ENCODE measurements around the gene THSD4.
"Not testable (repeated sequence)": the region's sequence is repeated elsewhere in the genome, so short reads cannot be mapped to it uniquely, and the experiment has no call there.

THSD4 gene

DNA sequence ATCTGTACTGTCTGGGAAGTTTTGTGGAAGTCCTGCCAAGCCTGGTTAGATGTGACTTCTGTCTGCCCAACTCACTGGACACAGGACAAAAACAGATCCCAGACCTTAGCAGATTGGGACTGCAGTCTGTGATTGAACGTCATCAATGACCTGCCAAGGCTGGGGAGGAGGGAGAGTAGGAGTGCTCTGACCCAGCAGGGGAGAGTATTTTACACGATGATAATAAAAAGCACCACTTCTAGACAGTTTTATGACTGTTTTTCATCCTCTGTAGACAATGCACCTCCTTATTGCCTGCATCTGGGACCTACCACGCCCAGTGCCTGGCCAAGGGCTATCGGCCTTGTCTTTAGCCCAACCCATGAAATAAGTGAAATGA, 592.8 kb downstream of the THSD4 start:
- Histone ChIP-seq H3K4me3 (ENCODE audit: low read depth in 1 of 2, low read length in 2 of 2) (no peak overlapping the region), H3K27ac (ENCODE audit: low read depth, low read length) (no peak overlapping the region), H3K36me3 (ENCODE audit: insufficient read depth, low read length) (no peaks in the 10 kb centered on the region), H3K27me3 (ENCODE audit: control insufficient read depth in 1 of 2, insufficient read depth in 2 of 2, low read length in 2 of 2) (no peaks in the 10 kb centered on the region), H3K9me3 (ENCODE audit: low read length) (no peaks in the 10 kb centered on the region), H3K4me1 (ENCODE audit: insufficient read depth, low read length) (peaks cover 23% of the 10 kb centered on the region), H3K9ac (ENCODE audit: low read length) (no peak overlapping the region)

DNA sequence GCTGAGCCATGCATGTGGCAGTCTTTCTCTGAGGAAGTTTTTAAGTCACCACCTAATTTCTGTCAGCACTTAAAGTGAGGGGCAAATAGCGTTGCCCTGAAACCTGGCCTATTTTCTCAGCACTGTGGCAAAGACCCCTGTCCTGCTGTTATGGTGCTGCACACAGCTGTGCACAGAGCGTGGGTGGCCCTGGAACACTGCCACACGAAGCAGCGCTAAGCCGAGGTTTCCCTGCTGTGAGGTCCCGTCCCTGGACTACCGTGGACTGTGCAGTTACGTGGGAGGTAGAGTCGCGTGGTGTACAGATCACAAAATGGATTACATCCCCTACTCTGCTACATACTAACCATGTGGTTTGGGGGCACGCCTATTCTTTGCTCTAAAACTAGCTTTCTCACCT, 593.5 kb downstream of the THSD4 start:
- Histone ChIP-seq H3K27me3 (ENCODE audit: control insufficient read depth in 1 of 2, insufficient read depth in 2 of 2, low read length in 2 of 2) (no peaks in the 10 kb centered on the region), H3K4me1 (ENCODE audit: insufficient read depth, low read length) (peaks cover 23% of the 10 kb centered on the region), H3K36me3 (ENCODE audit: insufficient read depth, low read length) (no peaks in the 10 kb centered on the region), H3K9ac (ENCODE audit: low read length) (no peak overlapping the region), H3K4me3 (ENCODE audit: low read depth in 1 of 2, low read length in 2 of 2) (no peak overlapping the region), H3K27ac (ENCODE audit: low read depth, low read length) (no peak overlapping the region), H3K9me3 (ENCODE audit: low read length) (no peaks in the 10 kb centered on the region)

DNA sequence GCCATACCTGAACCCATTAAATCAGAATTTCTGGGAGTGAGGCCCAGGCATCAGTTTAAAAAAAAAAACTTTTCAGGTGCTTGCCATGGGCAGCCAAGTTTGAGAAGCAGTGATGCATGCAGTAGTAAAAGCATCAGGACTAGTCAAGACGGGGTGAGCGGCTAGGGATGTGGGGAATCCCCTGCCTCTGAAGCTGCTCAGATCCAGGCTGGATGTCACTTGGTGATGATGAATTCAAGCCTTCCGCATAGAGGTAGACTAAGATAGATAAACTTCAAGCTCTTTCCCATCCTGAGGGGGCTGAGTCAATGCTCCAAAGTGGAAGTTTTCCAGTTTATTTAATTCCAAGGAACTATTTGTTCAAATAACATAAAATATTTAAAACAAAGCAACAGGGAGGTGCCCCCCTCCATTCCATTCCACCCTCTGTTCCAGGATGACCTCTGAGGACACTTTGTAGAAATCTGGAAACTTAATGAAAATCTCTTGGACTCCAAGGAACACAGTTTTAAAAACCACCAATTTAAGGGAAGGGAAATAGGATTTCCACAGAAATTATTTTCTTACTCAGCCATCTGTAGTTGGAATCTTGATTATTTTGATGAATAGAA, 594.6 kb downstream of the THSD4 start:
- Histone ChIP-seq H3K27ac (ENCODE audit: low read depth, low read length) (no peak overlapping the region), H3K4me3 (ENCODE audit: low read depth in 1 of 2, low read length in 2 of 2) (no peak overlapping the region), H3K36me3 (ENCODE audit: insufficient read depth, low read length) (no peaks in the 10 kb centered on the region), H3K27me3 (ENCODE audit: control insufficient read depth in 1 of 2, insufficient read depth in 2 of 2, low read length in 2 of 2) (no peaks in the 10 kb centered on the region), H3K9me3 (ENCODE audit: low read length) (no peaks in the 10 kb centered on the region), H3K9ac (ENCODE audit: low read length) (no peak overlapping the region), H3K4me1 (ENCODE audit: insufficient read depth, low read length) (peaks cover 23% of the 10 kb centered on the region)

DNA sequence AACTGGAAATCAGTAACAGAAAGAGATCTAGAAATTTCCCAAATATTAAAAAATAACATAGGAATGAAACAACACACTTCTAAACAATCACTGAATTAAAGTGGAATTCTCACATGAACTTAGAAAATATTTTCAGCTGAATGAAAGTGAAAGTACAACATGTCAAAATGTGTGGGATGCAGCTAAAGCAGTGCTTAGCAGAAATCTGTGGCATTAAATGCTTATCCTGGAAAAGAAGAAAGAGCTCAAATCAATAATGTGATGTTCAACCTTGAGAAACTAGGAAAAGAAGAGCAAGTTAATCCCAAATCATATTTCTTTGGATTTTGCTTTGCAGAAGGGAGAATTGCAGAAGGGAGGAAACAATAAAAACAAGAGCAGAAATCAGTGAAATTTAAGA, 596.9 kb downstream of the THSD4 start:
- Histone ChIP-seq H3K4me3 (ENCODE audit: low read depth in 1 of 2, low read length in 2 of 2) (no peak overlapping the region), H3K9ac (ENCODE audit: low read length) (no peak overlapping the region), H3K27ac (ENCODE audit: low read depth, low read length) (no peak overlapping the region), H3K9me3 (ENCODE audit: low read length) (no peaks in the 10 kb centered on the region), H3K27me3 (ENCODE audit: control insufficient read depth in 1 of 2, insufficient read depth in 2 of 2, low read length in 2 of 2) (no peaks in the 10 kb centered on the region), H3K4me1 (ENCODE audit: insufficient read depth, low read length) (peaks cover 18% of the 10 kb centered on the region), H3K36me3 (ENCODE audit: insufficient read depth, low read length) (no peaks in the 10 kb centered on the region)

DNA sequence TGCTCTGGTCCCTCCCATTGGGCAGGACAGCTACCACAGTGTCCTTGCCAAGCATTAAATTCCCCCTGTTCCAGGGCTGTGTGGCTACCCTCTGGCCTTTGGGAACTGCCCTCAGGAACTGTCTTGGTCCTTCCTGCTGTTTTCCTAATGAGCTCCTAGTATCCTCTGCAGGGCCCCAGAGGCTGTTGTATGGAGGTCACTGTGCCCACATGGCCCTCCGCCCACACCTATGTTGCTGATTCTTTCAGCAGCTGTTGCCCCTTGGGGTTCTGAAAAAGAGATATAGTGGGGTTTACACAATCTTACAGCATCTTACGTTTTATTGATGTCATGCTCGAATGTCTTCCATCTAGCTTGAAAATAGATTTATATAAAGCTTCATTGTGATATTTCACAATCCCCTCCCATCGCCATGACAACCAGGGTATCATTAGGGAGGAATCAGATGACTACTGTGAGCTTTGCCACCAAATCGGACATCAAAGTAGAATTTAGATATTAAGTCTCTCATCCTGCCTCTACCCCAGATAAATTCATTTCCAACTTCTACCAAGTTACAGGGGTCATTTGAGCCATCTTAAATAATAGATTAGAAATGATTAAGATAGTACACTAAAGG, 598.0 kb downstream of the THSD4 start:
- Histone ChIP-seq H3K27me3 (ENCODE audit: control insufficient read depth in 1 of 2, insufficient read depth in 2 of 2, low read length in 2 of 2) (no peaks in the 10 kb centered on the region), H3K36me3 (ENCODE audit: insufficient read depth, low read length) (no peaks in the 10 kb centered on the region), H3K4me1 (ENCODE audit: insufficient read depth, low read length) (peaks cover 6% of the 10 kb centered on the region), H3K4me3 (ENCODE audit: low read depth in 1 of 2, low read length in 2 of 2) (no peak overlapping the region), H3K27ac (ENCODE audit: low read depth, low read length) (no peak overlapping the region), H3K9ac (ENCODE audit: low read length) (no peak overlapping the region), H3K9me3 (ENCODE audit: low read length) (no peaks in the 10 kb centered on the region)

DNA sequence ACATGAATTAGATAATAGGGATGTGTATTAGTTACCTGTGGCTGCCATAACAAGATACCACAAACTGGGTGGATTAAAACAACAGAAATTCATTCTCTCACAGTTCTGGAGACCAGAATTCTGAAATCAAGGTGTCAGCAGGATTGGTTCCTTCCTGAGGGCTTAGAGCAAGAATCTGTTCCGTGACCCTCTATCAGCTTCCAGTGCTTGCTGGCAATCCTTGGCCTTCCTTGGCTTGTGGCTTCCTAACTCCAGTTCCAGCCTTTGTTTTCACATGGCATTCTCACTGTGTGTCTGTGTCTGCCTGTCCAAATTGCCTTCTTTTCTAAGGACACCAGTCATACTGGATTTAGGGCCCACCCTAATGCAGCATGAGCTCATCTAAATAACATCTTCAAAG, 600.6 kb downstream of the THSD4 start:
- Histone ChIP-seq H3K4me3 (ENCODE audit: low read depth in 1 of 2, low read length in 2 of 2) (no peak overlapping the region), H3K9me3 (ENCODE audit: low read length) (no peaks in the 10 kb centered on the region), H3K36me3 (ENCODE audit: insufficient read depth, low read length) (no peaks in the 10 kb centered on the region), H3K27ac (ENCODE audit: low read depth, low read length) (no peak overlapping the region), H3K9ac (ENCODE audit: low read length) (no peak overlapping the region), H3K27me3 (ENCODE audit: control insufficient read depth in 1 of 2, insufficient read depth in 2 of 2, low read length in 2 of 2) (no peaks in the 10 kb centered on the region), H3K4me1 (ENCODE audit: insufficient read depth, low read length) (no peaks in the 10 kb centered on the region)

DNA sequence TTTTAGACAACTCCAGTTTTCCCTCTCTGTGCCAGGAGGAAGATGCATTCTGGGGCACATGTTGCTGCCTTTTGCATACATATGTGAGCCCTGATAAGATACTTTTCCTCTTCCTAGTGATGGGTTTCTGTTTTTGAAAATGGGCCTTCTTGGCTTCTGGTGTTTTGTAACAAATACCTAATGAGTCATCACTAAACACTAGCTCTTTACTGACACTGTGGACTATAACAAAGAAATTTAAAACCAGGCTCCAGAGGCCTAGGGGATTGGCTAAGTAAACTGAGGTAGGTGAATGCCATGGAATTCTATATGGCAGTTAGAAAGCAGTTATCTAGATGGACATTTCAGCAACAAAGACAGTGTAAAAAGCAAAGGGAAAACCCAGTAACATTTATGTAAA, 601.7 kb downstream of the THSD4 start:
- no peaks in the 10 kb centered on the region for H3K36me3 ChIP-seq (ENCODE audit: insufficient read depth, low read length)
- H3K9me3 ChIP-seq (ENCODE audit: low read length): no peaks in the 10 kb centered on the region
- no peaks in the 10 kb centered on the region for H3K27me3 ChIP-seq (ENCODE audit: control insufficient read depth in 1 of 2, insufficient read depth in 2 of 2, low read length in 2 of 2)
- H3K9ac ChIP-seq (ENCODE audit: low read length): no peak overlapping the region
- no peak overlapping the region for H3K4me3 ChIP-seq (ENCODE audit: low read depth in 1 of 2, low read length in 2 of 2)
- H3K4me1 ChIP-seq (ENCODE audit: insufficient read depth, low read length): no peaks in the 10 kb centered on the region
- no peak overlapping the region for H3K27ac ChIP-seq (ENCODE audit: low read depth, low read length)

DNA sequence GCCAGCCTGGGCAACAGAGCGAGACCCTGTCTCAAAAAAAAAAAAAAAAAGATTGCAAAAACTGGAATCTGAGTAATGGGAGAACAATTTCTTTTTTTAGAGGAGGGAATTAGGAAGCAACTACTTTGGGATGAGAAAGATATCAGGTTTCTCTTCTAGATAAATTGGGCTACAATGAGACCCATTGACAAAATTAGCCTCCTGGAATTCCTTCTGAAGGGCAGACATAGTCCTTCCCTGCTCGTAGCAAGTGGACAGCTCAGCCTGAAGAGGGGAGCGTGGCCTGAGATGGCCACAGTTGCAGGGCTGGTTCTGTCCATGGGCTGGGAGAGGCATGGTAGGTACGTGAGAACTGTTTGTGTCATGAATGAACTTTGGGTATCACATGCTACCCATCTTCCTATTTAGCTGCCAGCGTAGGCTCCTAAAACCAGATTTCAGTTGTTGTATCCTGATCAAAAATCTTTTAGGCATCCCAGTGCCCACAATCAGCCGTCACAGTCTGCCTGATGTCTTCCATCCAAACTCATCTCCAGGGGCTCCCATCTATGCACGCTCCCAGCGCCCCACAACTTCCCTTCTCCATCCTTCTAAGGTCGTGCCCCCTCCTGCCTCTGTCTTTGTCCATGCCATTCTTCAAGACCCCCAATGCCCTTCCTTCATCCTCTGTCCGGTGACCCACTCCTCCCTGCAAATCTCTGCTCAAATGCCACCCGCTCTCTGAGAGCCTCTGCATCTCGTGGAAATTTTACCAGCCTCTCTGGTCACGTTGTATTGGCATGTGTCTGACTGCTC, 603.0 kb downstream of the THSD4 start:
- no peak overlapping the region for H3K27ac ChIP-seq (ENCODE audit: low read depth, low read length)
- H3K4me3 ChIP-seq (ENCODE audit: low read depth in 1 of 2, low read length in 2 of 2): no peak overlapping the region
- H3K27me3 ChIP-seq (ENCODE audit: control insufficient read depth in 1 of 2, insufficient read depth in 2 of 2, low read length in 2 of 2): no peaks in the 10 kb centered on the region
- no peaks in the 10 kb centered on the region for H3K4me1 ChIP-seq (ENCODE audit: insufficient read depth, low read length)
- H3K9ac ChIP-seq (ENCODE audit: low read length): no peak overlapping the region
- no peaks in the 10 kb centered on the region for H3K36me3 ChIP-seq (ENCODE audit: insufficient read depth, low read length)
- H3K9me3 ChIP-seq (ENCODE audit: low read length): no peaks in the 10 kb centered on the region

DNA sequence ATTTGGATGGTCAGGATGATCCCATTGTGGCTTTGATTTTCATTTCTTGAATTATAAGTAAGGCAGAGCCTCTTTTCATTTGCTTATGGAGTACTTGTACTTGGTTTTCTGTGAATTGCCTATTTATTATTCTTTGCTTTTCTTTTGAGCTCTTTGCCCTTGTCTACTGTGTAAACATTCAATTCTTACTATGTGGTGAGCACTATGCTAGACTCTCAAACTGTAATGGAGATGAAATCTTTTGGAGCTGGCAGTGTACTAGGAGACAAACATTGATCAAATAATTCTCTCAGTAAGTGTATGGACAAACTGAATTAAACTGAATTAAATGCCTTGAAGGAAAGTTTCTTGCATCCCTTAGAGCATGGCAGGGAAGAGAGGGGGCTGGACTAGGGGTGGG, 608.1 kb downstream of the THSD4 start:
- Histone ChIP-seq H3K27me3 (ENCODE audit: control insufficient read depth in 1 of 2, insufficient read depth in 2 of 2, low read length in 2 of 2) (no peaks in the 10 kb centered on the region), H3K27ac (ENCODE audit: low read depth, low read length) (no peak overlapping the region), H3K4me3 (ENCODE audit: low read depth in 1 of 2, low read length in 2 of 2) (no peak overlapping the region), H3K36me3 (ENCODE audit: insufficient read depth, low read length) (no peaks in the 10 kb centered on the region), H3K9me3 (ENCODE audit: low read length) (no peaks in the 10 kb centered on the region), H3K9ac (ENCODE audit: low read length) (no peak overlapping the region), H3K4me1 (ENCODE audit: insufficient read depth, low read length) (no peaks in the 10 kb centered on the region)

DNA sequence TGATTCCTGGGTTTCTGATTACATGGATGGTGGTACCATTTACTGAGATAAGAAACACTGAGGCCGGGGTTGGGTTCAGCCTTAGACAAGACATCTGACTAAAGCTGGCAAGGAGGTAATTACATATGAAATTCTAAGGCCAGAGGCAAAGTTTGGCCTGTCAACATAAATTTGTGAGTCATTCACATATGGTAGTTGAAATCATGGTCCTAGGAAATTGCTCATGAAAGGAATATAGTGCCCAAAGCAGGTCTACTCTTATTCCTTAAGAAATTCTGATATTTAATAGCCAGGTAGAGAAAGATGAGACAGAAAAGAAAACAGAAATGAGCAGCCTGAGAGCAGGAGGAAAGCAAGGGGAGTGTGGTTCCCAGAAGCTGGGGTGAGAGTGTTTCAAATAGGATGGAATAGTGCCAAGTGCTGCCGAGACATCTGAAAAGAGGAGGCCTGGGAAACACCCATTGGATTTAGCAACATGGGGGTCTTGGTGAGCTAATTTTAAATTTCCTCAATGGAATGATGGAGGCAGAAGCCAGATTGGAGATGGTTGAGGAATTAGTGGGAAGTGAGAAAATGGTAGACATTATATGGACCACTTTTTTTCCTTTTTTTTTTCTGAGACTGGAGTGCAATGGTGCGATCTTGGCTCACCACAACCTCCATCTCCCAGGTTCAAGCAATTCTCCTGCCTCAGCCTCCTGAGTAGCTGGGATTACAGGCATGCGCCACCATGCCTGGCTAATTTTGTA, 610.1 kb downstream of the THSD4 start:
- not testable (repeated sequence) for H3K4me1 ChIP-seq (ENCODE audit: insufficient read depth, low read length); H3K9me3 ChIP-seq (ENCODE audit: low read length); H3K27ac ChIP-seq (ENCODE audit: low read depth, low read length); H3K36me3 ChIP-seq (ENCODE audit: insufficient read depth, low read length); H3K4me3 ChIP-seq (ENCODE audit: low read depth in 1 of 2, low read length in 2 of 2); H3K27me3 ChIP-seq (ENCODE audit: control insufficient read depth in 1 of 2, insufficient read depth in 2 of 2, low read length in 2 of 2); H3K9ac ChIP-seq (ENCODE audit: low read length)

DNA sequence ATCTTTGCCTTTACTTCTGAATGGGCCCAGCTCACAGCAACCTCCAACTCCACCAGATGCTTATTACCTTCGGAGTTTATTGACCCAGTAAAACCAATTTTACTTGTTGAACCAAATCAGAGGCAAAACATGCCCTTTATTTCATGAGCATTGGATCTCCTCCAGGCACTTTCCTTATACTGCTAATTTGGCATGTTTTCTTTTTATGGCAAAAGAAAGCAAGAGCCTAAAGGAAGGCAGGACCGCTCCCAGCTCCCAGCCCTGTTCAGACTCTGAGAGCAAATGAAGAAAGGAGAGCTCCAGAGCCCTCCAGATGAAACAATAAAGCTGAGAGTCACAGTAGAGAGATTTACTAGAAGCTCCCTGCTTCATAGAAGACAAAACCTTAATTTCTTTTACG, 613.6 kb downstream of the THSD4 start:
- Histone ChIP-seq H3K27ac (ENCODE audit: low read depth, low read length) (no peak overlapping the region), H3K4me3 (ENCODE audit: low read depth in 1 of 2, low read length in 2 of 2) (no peak overlapping the region), H3K9me3 (ENCODE audit: low read length) (no peaks in the 10 kb centered on the region), H3K9ac (ENCODE audit: low read length) (no peak overlapping the region), H3K27me3 (ENCODE audit: control insufficient read depth in 1 of 2, insufficient read depth in 2 of 2, low read length in 2 of 2) (no peaks in the 10 kb centered on the region), H3K4me1 (ENCODE audit: insufficient read depth, low read length) (peaks cover 6% of the 10 kb centered on the region), H3K36me3 (ENCODE audit: insufficient read depth, low read length) (no peaks in the 10 kb centered on the region)

Measured in muscle layer of colon (tissue), 2 donors.